ENCODE measurements around the gene FOXL1.

DNA sequence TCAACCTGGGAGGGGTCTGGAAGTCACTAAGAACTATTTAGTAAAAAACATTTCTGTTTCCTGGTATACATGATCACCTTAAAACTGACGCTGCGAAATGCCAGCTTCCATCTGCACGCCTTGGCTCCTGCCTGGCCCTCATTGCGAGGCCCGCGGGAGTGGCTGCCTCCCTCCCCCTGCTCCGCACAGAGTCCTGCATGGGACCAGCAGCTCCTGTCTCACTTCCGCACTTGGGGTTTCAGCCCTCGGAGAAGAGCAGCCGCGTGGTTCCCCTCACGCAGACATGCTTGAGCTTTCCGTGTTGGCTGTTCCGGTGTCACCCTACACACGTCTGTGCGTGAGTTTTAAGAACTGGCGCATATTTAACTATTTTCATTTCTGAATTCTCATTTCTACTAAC is 41.7 kb upstream of the FOXL1 start:
- TF ChIP-seq CTCF (IDR thresholded peaks at IDR 0.05; ENCODE audit: low read depth, low read length, poor library complexity, severe bottlenecking) (no peak), EZH2phosphoT487 (IDR thresholded peaks at IDR 0.05; ENCODE audit: borderline replicate concordance, low read length) (no peak)
